ENCODE results near the gene ADAMTS18. TPM values are rescaled to one million over a fixed set of nuclear protein-coding genes. Genes with fewer than 3 reads are reported as not detected.
"Not testable (repeated sequence)": the region's sequence is repeated elsewhere in the genome, so short reads cannot be mapped to it uniquely, and the experiment has no call there.

Gene ADAMTS18, protein sequence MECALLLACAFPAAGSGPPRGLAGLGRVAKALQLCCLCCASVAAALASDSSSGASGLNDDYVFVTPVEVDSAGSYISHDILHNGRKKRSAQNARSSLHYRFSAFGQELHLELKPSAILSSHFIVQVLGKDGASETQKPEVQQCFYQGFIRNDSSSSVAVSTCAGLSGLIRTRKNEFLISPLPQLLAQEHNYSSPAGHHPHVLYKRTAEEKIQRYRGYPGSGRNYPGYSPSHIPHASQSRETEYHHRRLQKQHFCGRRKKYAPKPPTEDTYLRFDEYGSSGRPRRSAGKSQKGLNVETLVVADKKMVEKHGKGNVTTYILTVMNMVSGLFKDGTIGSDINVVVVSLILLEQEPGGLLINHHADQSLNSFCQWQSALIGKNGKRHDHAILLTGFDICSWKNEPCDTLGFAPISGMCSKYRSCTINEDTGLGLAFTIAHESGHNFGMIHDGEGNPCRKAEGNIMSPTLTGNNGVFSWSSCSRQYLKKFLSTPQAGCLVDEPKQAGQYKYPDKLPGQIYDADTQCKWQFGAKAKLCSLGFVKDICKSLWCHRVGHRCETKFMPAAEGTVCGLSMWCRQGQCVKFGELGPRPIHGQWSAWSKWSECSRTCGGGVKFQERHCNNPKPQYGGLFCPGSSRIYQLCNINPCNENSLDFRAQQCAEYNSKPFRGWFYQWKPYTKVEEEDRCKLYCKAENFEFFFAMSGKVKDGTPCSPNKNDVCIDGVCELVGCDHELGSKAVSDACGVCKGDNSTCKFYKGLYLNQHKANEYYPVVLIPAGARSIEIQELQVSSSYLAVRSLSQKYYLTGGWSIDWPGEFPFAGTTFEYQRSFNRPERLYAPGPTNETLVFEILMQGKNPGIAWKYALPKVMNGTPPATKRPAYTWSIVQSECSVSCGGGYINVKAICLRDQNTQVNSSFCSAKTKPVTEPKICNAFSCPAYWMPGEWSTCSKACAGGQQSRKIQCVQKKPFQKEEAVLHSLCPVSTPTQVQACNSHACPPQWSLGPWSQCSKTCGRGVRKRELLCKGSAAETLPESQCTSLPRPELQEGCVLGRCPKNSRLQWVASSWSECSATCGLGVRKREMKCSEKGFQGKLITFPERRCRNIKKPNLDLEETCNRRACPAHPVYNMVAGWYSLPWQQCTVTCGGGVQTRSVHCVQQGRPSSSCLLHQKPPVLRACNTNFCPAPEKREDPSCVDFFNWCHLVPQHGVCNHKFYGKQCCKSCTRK (N-terminal part only)
- total RNA-seq: 0.05 TPM in 1 of 2 replicates, not detected in the other

DNA sequence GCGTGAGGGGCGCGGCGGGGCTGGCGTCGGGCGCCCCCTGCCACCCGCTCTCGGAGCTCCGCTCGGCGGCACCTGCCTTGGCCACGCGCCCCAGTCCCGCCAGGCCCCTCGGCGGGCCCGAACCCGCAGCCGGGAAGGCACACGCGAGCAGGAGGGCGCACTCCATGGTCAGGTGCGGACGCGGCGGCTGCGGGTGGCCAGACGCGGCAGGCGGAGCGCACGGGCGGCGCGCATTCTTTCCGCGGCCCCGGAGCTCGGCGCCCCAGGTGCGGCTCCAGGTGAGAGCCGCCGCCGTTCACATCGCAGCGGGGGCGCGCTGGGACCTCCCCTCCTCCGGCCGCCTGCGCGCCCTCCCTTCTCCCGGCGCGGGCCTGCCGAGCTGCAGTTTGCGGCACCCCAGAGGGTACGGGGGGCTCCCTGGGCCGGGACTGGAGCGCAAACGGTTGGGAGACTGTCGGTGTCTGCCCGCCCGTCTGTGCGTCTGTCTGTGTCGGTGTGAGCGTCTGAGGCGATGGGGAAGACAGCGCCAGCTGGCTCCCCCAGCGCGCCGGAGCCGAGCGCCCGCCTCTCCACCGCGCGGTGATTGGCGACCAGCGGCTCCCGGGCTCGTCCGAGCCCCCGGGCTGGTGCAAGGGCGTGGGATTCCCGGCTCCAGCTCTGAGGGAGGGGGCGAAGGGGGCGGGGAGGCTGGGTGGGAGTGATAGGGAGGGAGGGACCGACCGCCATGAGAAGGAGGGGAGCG is at the start of gene ADAMTS18:
TSS of gene ADAMTS18 (minus strand) at position 505 of the 742 bp plus-strand sequence. CDS start at position 166, 339 bp downstream.
- Mint-ChIP-seq H3K4me3 (no peak within 1 kb of the TSS), H3K9me3 (no peaks in the 10 kb centered on the region), H3K36me3 (ENCODE audit: low read depth) (no peaks in the 10 kb centered on the region), H3K27ac (no peak within 1 kb of the TSS), H3K4me1 (ENCODE audit: low read depth) (no peaks in the 10 kb centered on the region), H3K27me3 (ENCODE audit: insufficient read depth) (peaks cover 39% of the 10 kb centered on the region)
- no peak for DNase-seq (ENCODE audit: low spot score)
- intact Hi-C loops (cut with micrococcal nuclease): loop anchor here (5.0 to 10.0 kb wide), 2 partner anchors 150 to 197 kb away; no protein-coding TSS in a partner anchor

DNA sequence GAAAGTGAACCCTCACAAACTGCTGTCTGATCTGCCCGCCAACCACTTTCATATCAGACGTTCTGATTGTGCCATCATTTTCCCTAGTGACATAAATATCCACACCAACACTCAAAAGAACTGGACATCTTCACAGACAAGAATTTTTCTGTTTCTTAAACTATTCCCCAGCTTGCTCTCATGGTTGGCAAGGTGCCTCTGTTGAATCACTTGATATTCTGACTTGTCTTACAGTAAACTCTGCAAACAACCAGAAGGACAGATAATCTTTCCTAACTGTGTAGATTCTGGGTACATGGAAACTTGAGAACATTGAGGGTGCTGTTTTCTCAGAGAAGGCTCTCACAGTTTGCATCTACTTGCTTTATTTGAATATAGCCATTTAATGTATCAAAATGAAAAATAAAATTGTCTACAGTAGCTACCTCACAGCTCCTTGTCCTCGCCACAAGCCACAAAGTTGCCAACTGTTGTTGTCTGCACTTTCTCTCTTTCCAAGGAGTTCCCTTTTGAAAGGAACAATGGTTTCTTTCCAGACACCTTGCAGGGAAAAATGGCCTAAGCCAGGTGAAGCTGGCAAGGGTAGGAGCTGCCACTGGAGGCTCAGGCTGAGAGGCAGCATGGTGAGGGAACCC is 46.0 kb upstream of the ADAMTS18 start:
- H3K4me1 Mint-ChIP-seq (ENCODE audit: low read depth): no peaks in the 10 kb centered on the region
- H3K36me3 Mint-ChIP-seq (ENCODE audit: low read depth): no peaks in the 10 kb centered on the region
- no peaks in the 10 kb centered on the region for H3K27me3 Mint-ChIP-seq (ENCODE audit: insufficient read depth)
- no peaks in the 10 kb centered on the region for H3K9me3 Mint-ChIP-seq
- no peak for DNase-seq (ENCODE audit: low spot score)
- no peak overlapping the region for H3K27ac Mint-ChIP-seq
- intact Hi-C loops (cut with micrococcal nuclease): no loop called here
- no peak overlapping the region for H3K4me3 Mint-ChIP-seq

DNA sequence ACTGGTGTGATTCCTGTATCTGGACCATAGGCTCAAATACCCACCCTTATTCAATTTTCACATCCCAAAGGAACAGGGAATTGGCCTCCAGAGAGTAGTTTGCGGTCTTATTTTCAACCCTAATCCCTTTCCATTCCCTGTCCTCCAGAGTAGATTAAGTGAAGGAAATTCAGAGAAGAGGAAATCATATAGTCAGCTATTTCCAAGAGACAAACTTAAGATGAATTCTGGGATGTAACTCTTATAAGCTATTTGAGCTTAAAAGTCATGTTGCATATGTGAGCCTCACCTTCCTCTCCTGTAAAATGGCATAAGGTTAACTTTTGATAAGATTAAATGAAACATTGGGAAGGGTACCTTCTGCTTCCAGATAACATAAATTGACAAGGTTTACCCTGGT is 37.4 kb upstream of the ADAMTS18 start:
- no peaks in the 10 kb centered on the region for H3K9me3 Mint-ChIP-seq
- H3K36me3 Mint-ChIP-seq (ENCODE audit: low read depth): no peaks in the 10 kb centered on the region
- no peak overlapping the region for H3K27ac Mint-ChIP-seq
- no peak overlapping the region for H3K4me3 Mint-ChIP-seq
- intact Hi-C loops (cut with micrococcal nuclease): no loop called here
- no peaks in the 10 kb centered on the region for H3K4me1 Mint-ChIP-seq (ENCODE audit: low read depth)
- peaks cover 11% of the 10 kb centered on the region for H3K27me3 Mint-ChIP-seq (ENCODE audit: insufficient read depth)
- DNase-seq (ENCODE audit: low spot score): no peak

DNA sequence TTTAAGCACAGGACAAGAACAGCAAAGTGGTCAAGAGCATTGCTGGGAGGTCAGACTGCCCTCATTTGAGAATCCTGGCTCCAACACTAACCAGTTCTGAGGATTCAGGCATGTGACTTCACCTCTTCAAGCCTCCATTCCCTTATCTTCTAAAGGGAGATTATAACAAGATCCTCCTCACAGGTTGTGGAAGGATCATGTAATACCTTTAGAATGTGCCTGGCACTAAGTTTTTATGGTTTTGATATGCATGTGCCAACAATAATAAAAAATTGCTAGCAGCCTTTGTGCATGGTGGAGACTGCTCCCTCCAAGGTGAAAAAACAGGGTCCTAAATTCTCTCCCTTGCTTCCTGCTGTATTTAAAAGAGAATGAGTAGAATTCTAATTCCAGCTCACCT is 36.0 kb upstream of the ADAMTS18 start:
- intact Hi-C loops (cut with micrococcal nuclease): no loop called here
- DNase-seq (ENCODE audit: low spot score): no peak
- Mint-ChIP-seq H3K9me3 (no peaks in the 10 kb centered on the region), H3K4me1 (ENCODE audit: low read depth) (no peaks in the 10 kb centered on the region), H3K4me3 (no peak overlapping the region), H3K36me3 (ENCODE audit: low read depth) (no peaks in the 10 kb centered on the region), H3K27me3 (ENCODE audit: insufficient read depth) (peaks cover 11% of the 10 kb centered on the region), H3K27ac (no peak overlapping the region)

DNA sequence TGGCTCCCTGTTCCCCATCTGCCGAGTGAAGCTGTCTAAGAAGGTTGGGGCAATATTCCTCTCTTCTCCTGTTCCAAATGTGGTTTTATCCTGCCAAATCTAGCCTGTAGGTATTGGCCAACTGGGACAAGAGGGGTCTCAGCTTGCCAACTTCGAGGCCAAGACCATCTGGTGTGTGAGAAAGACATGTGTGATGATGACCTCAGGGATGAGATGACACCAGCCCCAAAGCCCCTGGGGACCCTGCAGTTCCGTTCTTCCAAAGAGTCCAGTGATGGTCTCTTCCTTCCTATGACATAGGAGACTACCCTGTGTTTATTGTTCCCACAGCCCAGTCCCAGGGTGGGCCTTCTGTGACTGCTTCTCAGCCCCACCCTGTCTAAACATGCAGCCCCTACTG is 34.8 kb upstream of the ADAMTS18 start:
- Mint-ChIP-seq H3K36me3 (ENCODE audit: low read depth) (no peaks in the 10 kb centered on the region), H3K4me3 (no peak overlapping the region), H3K4me1 (ENCODE audit: low read depth) (no peaks in the 10 kb centered on the region), H3K27ac (no peak overlapping the region), H3K27me3 (ENCODE audit: insufficient read depth) (peaks cover 11% of the 10 kb centered on the region), H3K9me3 (no peaks in the 10 kb centered on the region)
- DNase-seq (ENCODE audit: low spot score): no peak
- intact Hi-C loops (cut with micrococcal nuclease): no loop called here

DNA sequence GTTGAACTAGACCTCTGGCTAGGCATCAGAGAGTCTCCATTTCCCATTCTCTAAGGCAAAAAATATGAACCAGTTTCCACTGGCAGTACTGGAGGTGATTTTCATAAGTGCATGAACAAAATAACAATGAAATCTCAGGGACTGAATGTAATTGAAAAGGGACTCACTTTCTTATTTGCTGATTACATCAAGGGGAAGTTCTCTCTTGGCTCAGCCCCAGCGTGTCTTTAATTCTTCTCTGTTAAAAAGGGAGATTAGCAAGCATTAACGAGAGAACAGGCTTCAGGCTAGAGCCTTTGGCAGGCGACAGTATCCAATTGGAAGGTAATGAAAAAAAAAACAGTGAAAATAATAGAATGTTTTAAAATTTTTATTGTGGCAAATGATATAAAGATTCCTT is 34.0 kb upstream of the ADAMTS18 start:
- Mint-ChIP-seq H3K27me3 (ENCODE audit: insufficient read depth) (peaks cover 9% of the 10 kb centered on the region), H3K4me3 (no peak overlapping the region), H3K9me3 (no peaks in the 10 kb centered on the region), H3K36me3 (ENCODE audit: low read depth) (no peaks in the 10 kb centered on the region), H3K27ac (no peak overlapping the region), H3K4me1 (ENCODE audit: low read depth) (no peaks in the 10 kb centered on the region)
- DNase-seq (ENCODE audit: low spot score): no peak
- intact Hi-C loops (cut with micrococcal nuclease): no loop called here

DNA sequence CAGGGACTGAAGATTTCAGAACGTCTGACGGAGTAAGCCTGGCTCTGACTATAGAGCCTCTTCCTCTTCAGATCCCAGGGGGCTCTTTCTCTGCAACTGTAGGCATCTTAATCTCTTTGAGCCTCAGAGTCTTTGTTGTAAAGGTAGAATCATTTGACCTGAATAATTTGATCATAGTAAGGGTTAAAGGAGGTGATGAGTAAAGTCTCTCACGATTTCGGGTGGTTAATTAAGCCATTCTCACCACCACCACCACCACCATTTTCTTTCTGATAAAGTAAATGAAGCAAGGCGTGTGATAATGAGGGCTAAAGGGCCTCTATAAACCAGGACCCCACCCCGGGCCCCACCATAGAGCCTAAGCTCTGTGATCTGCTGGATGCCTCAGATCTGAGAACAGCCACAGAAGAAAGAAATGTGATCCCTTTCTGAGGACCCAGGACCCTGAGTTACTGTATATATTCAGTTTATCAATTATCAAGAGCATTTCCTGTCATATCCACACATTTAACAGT is 33.0 kb upstream of the ADAMTS18 start:
- H3K27ac Mint-ChIP-seq: no peak overlapping the region
- H3K27me3 Mint-ChIP-seq (ENCODE audit: insufficient read depth): peaks cover 6% of the 10 kb centered on the region
- DNase-seq (ENCODE audit: low spot score): no peak
- H3K4me1 Mint-ChIP-seq (ENCODE audit: low read depth): no peaks in the 10 kb centered on the region
- H3K9me3 Mint-ChIP-seq: no peaks in the 10 kb centered on the region
- no peak overlapping the region for H3K4me3 Mint-ChIP-seq
- H3K36me3 Mint-ChIP-seq (ENCODE audit: low read depth): no peaks in the 10 kb centered on the region
- intact Hi-C loops (cut with micrococcal nuclease): no loop called here

DNA sequence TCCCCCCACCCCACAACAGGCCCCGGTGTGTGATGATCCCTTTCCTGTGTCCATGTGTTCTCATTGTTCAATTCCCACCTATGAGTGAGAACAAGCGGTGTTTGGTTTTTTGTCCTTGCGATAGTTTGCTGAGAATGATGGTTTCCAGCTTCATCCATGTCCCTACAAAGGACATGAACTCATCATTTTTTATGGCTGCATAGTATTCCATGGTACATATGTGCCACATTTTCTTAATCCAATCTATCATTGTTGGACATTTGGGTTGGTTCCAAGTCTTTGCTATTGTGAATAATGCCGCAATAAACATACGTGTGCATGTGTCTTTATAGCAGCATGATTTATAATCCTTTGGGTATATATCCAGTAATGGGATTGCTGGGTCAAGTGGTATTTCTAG is 28.8 kb upstream of the ADAMTS18 start:
- not testable (repeated sequence) for DNase-seq (ENCODE audit: low spot score); H3K27ac Mint-ChIP-seq; H3K36me3 Mint-ChIP-seq (ENCODE audit: low read depth)

DNA sequence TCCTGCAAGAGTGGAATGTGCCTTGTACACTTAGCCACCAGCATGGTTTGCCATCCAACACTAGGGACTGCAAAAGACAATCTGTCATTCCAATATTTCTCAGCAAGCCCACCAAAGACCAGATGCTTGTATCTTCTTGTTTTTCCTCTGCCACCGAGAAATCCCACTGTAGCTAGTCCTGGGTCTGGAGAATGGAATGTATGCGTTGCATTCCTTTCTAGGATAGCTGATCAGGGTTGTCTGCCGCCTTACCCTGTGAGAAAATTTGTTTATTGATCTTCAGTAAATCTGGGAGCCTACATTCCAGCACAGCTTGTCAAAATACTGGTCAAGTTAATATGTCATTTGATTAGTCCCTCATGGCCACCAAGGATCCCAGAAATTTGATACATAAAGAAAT is 28.1 kb upstream of the ADAMTS18 start:
- intact Hi-C loops (cut with micrococcal nuclease): no loop called here
- no peak overlapping the region for H3K4me3 Mint-ChIP-seq
- H3K36me3 Mint-ChIP-seq (ENCODE audit: low read depth): no peaks in the 10 kb centered on the region
- H3K27ac Mint-ChIP-seq: no peak overlapping the region
- no peak for DNase-seq (ENCODE audit: low spot score)
- H3K27me3 Mint-ChIP-seq (ENCODE audit: insufficient read depth): no peaks in the 10 kb centered on the region
- H3K4me1 Mint-ChIP-seq (ENCODE audit: low read depth): no peaks in the 10 kb centered on the region
- H3K9me3 Mint-ChIP-seq: no peaks in the 10 kb centered on the region

More for the DNA sequence above, 28.8 kb upstream of the ADAMTS18 start:
- H3K4me1 Mint-ChIP-seq (ENCODE audit: low read depth); H3K27me3 Mint-ChIP-seq (ENCODE audit: insufficient read depth); H3K4me3 Mint-ChIP-seq; intact Hi-C loops (cut with micrococcal nuclease); H3K9me3 Mint-ChIP-seq: not testable (repeated sequence)

DNA sequence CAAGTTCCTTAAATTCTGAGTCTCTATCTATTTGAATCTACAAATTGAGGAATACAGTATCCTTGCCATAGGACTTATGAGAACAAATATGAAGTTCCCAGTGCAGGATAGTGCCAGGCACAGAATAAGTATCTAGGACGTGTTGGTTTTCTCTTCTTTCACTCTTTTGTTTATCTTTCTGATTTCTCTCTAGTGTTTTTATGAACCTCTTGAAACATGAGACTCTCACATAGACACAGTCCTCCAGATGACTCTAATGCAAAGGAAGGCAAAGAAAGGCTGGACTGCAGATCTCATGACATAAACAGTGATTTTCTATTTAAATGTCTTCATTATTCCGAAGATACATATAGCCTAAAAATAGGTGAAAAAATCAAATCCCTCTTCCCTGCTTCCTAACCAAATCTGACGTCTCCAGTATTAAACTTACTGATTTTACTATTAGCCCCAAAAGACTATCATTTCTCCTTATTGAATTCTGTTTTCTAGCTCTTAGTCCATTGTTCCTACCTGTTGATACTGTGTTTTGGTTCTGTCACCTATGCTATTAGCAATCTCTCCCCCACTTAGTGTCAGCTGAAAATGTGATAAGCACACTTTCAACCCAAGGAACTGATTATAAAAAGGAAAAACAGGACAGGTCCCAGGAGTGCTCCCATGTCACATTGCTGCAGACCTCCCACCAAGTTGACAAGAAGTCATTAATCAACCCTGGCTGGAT is 24.9 kb upstream of the ADAMTS18 start:
- Mint-ChIP-seq H3K4me1 (ENCODE audit: low read depth) (no peaks in the 10 kb centered on the region), H3K27me3 (ENCODE audit: insufficient read depth) (no peaks in the 10 kb centered on the region), H3K4me3 (no peak overlapping the region), H3K27ac (no peak overlapping the region), H3K9me3 (no peaks in the 10 kb centered on the region), H3K36me3 (ENCODE audit: low read depth) (no peaks in the 10 kb centered on the region)
- no peak for DNase-seq (ENCODE audit: low spot score)
- intact Hi-C loops (cut with micrococcal nuclease): no loop called here

DNA sequence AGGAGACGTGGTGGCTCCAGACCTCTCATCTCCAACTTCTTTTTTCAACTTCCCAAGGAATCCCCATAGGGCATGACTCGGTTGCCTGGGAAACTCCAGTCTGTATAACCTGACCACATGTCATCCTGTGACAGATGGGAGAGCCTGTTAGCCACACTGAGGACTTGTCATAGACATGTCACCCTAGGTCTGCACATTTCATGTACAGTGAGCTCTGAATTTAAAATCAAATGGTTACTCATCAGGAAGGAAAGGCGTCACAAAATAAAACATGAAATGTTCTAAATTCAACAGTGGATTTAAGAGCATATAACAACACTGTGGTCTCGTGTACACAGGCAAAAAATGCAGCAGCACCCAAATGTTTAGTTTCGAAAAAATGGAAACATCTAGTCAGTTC is 22.2 kb upstream of the ADAMTS18 start:
- DNase-seq (ENCODE audit: low spot score): no peak
- H3K36me3 Mint-ChIP-seq (ENCODE audit: low read depth): no peaks in the 10 kb centered on the region
- intact Hi-C loops (cut with micrococcal nuclease): no loop called here
- H3K4me1 Mint-ChIP-seq (ENCODE audit: low read depth): no peaks in the 10 kb centered on the region
- no peak overlapping the region for H3K4me3 Mint-ChIP-seq
- no peaks in the 10 kb centered on the region for H3K9me3 Mint-ChIP-seq
- no peak overlapping the region for H3K27ac Mint-ChIP-seq
- peaks cover 1% of the 10 kb centered on the region for H3K27me3 Mint-ChIP-seq (ENCODE audit: insufficient read depth)

All from activated T-helper 1 cell treated with anti-CD3 and anti-CD28 coated beads, Interleukin-12 subunit alpha, Interleukin-12 subunit beta, Interleukin-2, Interleukin-4 antibody, amounts not matched to agents 30 ng/mL and 10 ng/mL and 1 ng/mL, durations not matched to agents 14 hours and 24 hours and 36 hours (primary cell).